Hepatocyte (in vitro differentiated cells): Measurements from ENCODE around the gene LSM12. TPM values are rescaled to one million over a fixed set of nuclear protein-coding genes. Genes with fewer than 3 reads are reported as not detected.
"Not testable (repeated sequence)": the region's sequence is repeated elsewhere in the genome, so short reads cannot be mapped to it uniquely, and the experiment has no call there.

Source experiments
- DNase-seq: peaks from one replicate; pipeline ENCODE4 v3.0.0-alpha.2; 2016; ENCODE audit warnings: low spot score
- H2AFZ ChIP-seq: fragments of 200-600 bp; sonication (generic); 2 replicates; pipeline ENCODE4 v1.6.0; 2016; ENCODE audit warnings: antibody characterized with exemption, mild to moderate bottlenecking
- H3K27ac ChIP-seq: fragments of 200-600 bp; sonication (generic); 2 replicates; pipeline ENCODE4 v1.5.1; 2016; ENCODE audit warnings: mild to moderate bottlenecking
- H3K27me3 ChIP-seq: fragments of 200-600 bp; sonication (generic); 2 replicates; pipeline ENCODE4 v1.6.1; 2016
- H3K36me3 ChIP-seq: fragments of 200-600 bp; sonication (generic); replicated peaks from 2 replicates; pipeline ENCODE4 v1.5.1; 2016; ENCODE audit warnings: low read depth; ENCODE audit not compliant: insufficient read depth
- H3K4me1 ChIP-seq: fragments of 200-600 bp; sonication (generic); 2 replicates; pipeline ENCODE4 v1.5.1; 2016; ENCODE audit warnings: mild to moderate bottlenecking, moderate library complexity; ENCODE audit not compliant: insufficient read depth
- H3K4me2 ChIP-seq: fragments of 200-600 bp; sonication (generic); 2 replicates; pipeline ENCODE4 v1.6.0; 2016
- H3K4me3 ChIP-seq: fragments of 200-600 bp; sonication (generic); 2 replicates; pipeline ENCODE4 v1.5.1; 2016; ENCODE audit warnings: mild to moderate bottlenecking
- H3K79me2 ChIP-seq: fragments of 200-600 bp; sonication (generic); 2 replicates; pipeline ENCODE4 v1.6.0; 2017; ENCODE audit warnings: mild to moderate bottlenecking
- H3K9me2 ChIP-seq: fragments of 200-600 bp; sonication (generic); replicated peaks from 2 replicates; pipeline ENCODE4 v1.6.0; 2017; ENCODE audit warnings: mild to moderate bottlenecking; ENCODE audit not compliant: insufficient read depth
- H3K9me3 ChIP-seq: fragments of 200-600 bp; sonication (generic); 2 replicates; pipeline ENCODE4 v1.5.1; 2016; ENCODE audit warnings: low read depth, mild to moderate bottlenecking
- H4K20me1 ChIP-seq: fragments of 200-600 bp; sonication (generic); 2 replicates; pipeline ENCODE4 v1.6.0; 2016; ENCODE audit warnings: mild to moderate bottlenecking; ENCODE audit not compliant: insufficient read depth, poor library complexity, severe bottlenecking
- EZH2 ChIP-seq: fragments of 200-600 bp; sonication (generic); IDR thresholded peaks from 2 replicates; pipeline ENCODE4 v1.6.1; 2016; ENCODE audit warnings: antibody characterized with exemption, mild to moderate bottlenecking, borderline replicate concordance
- EZH2phosphoT487 ChIP-seq: fragments of 200-600 bp; sonication (generic); IDR thresholded peaks from one replicate; pipeline ENCODE4 v1.6.1; 2018; ENCODE audit warnings: antibody characterized with exemption, mild to moderate bottlenecking, low read depth, moderate library complexity; ENCODE audit not compliant: unreplicated experiment, severe bottlenecking
- WGBS: methylation state at CpG from one replicate; pipeline ENCODE4 v1.1.6; 2016; ENCODE audit warnings: low lambda C conversion rate; ENCODE audit errors: missing lambda C conversion rate; 5-methylcytosine and 5-hydroxymethylcytosine counted together
- polyA plus RNA-seq: library from polyadenylated mRNA; unstranded; fragments of >200 nt; fragmentation: Nextera tagmentation; extraction: Ambion mirVana; gene quantifications from 2 replicates; pipeline ENCODE4 v1.2.1, GENCODE V29; 2016
- total RNA-seq: library from RNA; depleted of rRNA; stranded (reverse); fragments of >200 nt; gene quantifications from 2 replicates; pipeline ENCODE4 v1.2.3, GENCODE V29; 2014
- TF ChIP-seq, protein P1 (sequence below): fragments of 200-600 bp; sonication (generic); IDR thresholded peaks from 2 replicates; pipeline ENCODE4 v1.5.1; 2016; ENCODE audit warnings: antibody characterized with exemption, mild to moderate bottlenecking; ENCODE audit not compliant: poor library complexity

Gene LSM12
- total and polyA plus RNA-seq, 2 experiments from 2014 or later = 40.4 to 44.5 TPM

DNA sequence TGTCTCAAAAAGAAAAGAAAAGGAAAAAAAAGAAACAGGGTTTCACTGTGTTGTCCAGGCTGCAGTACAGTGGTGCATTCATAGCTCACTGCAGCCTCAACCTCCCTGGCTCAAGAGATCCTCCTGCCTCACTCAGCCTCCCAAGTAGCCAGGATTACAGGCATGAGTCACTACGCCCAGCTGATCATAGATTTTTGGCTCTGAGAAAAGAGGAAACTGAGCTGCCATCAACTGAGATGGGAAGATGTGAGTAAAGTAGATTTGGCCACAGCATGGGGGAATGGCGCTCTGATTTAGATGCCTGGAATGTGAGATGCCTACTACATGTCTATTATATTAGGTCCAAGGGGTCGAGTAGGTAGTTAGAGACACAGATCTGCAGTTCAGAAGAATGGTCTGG is 67.9 kb downstream of the LSM12 start:
- 87% methylated on average over 3 of the region's 3 CpGs for WGBS
- Histone ChIP-seq H3K4me2 (no peak overlapping the region), H3K79me2 (no peaks in the 10 kb centered on the region), H3K36me3 (no peaks in the 10 kb centered on the region), H3K27ac (no peak overlapping the region), H2AFZ (no peak overlapping the region), H3K4me1 (peaks cover 8% of the 10 kb centered on the region), H3K27me3 (peaks cover 41% of the 10 kb centered on the region), H3K9me2 (no peaks in the 10 kb centered on the region), H3K9me3 (no peaks in the 10 kb centered on the region), H4K20me1 (no peaks in the 10 kb centered on the region), H3K4me3 (no peak overlapping the region)
- TF ChIP-seq EZH2 = no peak
- DNase-seq = no peak

DNA sequence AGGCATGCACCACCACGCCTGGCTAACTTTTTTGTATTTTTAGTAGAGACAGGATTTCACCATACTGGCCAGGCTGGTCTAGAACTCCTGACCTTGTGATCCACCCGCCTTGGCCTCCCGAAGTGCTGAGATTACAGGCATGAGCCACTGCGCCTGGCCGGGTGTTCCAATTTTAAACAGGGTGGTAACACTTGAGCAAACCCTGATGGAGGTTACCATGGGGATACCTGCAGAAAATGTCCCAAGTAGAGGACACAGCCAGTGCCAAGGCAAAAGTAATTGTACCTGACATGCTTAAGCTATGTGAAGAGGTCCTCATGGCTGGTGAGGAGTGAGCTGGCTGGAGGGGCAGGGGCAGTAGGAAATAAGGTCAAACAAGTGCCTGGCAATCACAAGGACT is 69.3 kb downstream of the LSM12 start:
- not testable (repeated sequence) for H4K20me1 ChIP-seq, H3K9me3 ChIP-seq, H3K4me1 ChIP-seq, H3K4me3 ChIP-seq, H3K36me3 ChIP-seq, H3K4me2 ChIP-seq, H3K9me2 ChIP-seq, H3K79me2 ChIP-seq, H2AFZ ChIP-seq, DNase-seq, H3K27ac ChIP-seq
- 87% methylated on average over 5 of the region's 5 CpGs for WGBS
- H3K27me3 ChIP-seq = peaks cover 28% of the 10 kb centered on the region

DNA sequence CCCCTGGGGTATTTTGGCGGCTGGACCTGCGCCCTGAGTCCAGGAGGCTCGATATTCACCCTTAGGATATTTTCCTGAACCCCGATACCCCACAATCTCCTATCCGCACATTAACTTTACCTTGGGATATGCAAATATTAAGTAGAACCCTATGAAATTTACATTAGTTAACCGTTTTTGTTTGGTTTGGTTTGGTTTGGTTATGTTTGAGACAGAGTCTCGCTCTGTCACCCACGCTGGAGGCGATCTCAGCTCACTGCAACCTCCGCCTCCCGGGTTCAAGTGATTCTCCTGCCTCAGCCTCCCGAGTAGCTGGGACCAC is 71.4 kb downstream of the LSM12 start:
- DNase-seq = no peak
- Histone ChIP-seq H3K4me3 (no peak overlapping the region), H4K20me1 (no peaks in the 10 kb centered on the region), H3K27me3 (peaks cover 26% of the 10 kb centered on the region), H3K79me2 (no peaks in the 10 kb centered on the region), H3K4me2 (peak overlapping the region; percentile 88), H2AFZ (no peak overlapping the region), H3K4me1 (peaks cover 8% of the 10 kb centered on the region), H3K36me3 (no peaks in the 10 kb centered on the region), H3K27ac (no peak overlapping the region), H3K9me2 (no peaks in the 10 kb centered on the region), H3K9me3 (no peaks in the 10 kb centered on the region)
- TF ChIP-seq EZH2 (peak; percentile 45), EZH2phosphoT487 (no peak)
- TF ChIP-seq, protein P1, sequence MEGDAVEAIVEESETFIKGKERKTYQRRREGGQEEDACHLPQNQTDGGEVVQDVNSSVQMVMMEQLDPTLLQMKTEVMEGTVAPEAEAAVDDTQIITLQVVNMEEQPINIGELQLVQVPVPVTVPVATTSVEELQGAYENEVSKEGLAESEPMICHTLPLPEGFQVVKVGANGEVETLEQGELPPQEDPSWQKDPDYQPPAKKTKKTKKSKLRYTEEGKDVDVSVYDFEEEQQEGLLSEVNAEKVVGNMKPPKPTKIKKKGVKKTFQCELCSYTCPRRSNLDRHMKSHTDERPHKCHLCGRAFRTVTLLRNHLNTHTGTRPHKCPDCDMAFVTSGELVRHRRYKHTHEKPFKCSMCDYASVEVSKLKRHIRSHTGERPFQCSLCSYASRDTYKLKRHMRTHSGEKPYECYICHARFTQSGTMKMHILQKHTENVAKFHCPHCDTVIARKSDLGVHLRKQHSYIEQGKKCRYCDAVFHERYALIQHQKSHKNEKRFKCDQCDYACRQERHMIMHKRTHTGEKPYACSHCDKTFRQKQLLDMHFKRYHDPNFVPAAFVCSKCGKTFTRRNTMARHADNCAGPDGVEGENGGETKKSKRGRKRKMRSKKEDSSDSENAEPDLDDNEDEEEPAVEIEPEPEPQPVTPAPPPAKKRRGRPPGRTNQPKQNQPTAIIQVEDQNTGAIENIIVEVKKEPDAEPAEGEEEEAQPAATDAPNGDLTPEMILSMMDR = no peak
- WGBS = 25% methylated on average over 12 of the region's 12 CpGs

DNA sequence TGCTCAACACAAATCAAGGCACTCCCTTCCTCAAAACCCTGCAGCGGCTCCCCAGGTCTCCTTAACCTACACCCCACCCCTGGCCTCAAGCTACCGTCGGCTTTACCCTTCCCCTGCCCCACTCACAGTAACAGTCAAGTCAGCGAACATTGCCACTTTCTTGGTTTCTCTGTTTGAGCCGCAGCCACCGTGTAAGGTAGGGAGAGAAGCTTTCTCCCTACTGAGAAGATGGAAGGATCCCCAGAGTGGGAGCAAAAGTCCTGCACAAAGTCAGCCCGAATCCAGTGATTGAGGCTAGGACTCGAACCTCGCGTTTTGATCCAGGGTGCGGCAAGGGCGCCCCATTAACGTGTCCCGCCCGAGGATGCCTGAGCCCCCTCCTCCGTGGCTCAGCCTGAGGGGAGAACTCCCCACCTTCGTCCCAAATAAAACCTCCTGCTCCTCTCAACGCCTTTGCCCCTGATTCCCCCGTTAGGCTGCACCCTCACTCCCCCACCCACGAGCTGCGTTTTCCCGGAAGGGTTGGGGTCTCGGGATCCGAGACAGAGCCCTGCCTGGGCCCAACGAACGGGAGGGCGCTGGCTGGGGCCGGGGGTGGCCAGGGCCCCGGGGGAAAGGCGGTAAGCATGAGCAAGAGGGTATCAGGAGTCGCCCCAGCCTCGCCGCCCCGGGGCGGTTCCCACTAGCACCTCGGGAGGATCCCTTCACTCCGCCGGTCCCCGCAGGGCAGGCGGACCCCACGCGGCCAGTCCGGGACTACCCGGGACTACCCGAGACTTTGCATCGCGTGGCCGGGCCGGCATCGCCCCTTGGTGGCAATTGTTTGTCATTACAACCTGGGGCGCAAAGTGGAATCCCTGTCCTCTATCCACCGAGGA is 72.0 kb downstream of the LSM12 start:
- H3K9me2 ChIP-seq = no peaks in the 10 kb centered on the region
- TF ChIP-seq, protein P1 = peak; percentile 90
- no peak for TF ChIP-seq EZH2
- peak overlapping the region; percentile 37 for H2AFZ ChIP-seq
- no peaks in the 10 kb centered on the region for H3K79me2 ChIP-seq
- peak; percentile 81 for DNase-seq
- H3K4me1 ChIP-seq = peaks cover 8% of the 10 kb centered on the region
- no peaks in the 10 kb centered on the region for H4K20me1 ChIP-seq
- H3K9me3 ChIP-seq = no peaks in the 10 kb centered on the region
- H3K36me3 ChIP-seq = no peaks in the 10 kb centered on the region
- H3K4me3 ChIP-seq = peak overlapping the region; percentile 14
- H3K27ac ChIP-seq = no peak overlapping the region
- H3K27me3 ChIP-seq = peaks cover 26% of the 10 kb centered on the region
- 25% methylated on average over 33 of the region's 52 CpGs for WGBS
- H3K4me2 ChIP-seq = peak overlapping the region; percentile 88
